IPS DF 4.7 (cell line): Measurements from ENCODE around the gene ADAM33.

ENCODE experiments used
- DNase-seq: peaks from one replicate; pipeline ENCODE4 v3.0.0-alpha.2; 2013; ENCODE audit warnings: low spot score; ENCODE audit errors: extremely low read depth

Gene ADAM33

DNA sequence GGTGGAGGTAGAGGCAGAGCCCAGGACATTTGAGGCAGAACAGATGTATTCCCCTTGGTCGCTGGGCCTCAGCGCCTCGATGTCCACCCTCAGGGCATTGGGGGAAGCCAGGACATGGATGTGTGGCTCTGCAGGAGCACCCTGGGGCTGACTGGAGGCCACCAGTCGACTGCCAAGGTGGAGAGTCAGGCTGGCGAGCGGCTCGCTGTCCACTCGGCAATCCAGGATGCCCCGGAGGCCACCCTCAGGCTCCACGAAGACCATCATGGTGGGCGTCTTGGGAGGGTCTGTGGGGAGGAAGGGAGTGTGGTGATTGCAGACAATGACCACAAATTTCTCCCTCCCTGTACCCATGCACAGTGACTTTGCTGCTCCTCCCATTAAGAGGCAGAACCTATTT lies 8.2 kb upstream of the ADAM33 start:
- no peak for DNase-seq

DNA sequence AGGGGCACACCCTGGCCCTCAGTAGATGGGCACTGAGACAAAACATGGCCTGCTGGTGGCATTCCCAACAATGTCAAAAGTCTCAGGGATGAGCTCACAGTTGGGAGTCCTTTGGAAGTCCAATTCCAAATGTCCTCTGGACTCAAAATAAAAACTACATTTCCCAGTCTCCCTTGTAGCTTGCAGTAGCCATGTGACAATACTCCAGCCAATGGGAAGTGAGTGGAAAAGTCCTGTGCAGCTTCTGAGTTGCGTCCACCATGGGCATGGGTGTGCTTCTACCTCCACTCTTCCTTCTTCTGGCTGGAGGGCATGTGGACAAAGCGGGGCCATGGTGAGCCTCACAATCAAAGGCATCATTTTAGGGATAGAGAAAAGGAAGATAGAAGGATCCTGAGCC lies 5.8 kb upstream of the ADAM33 start:
- no peak for DNase-seq

DNA sequence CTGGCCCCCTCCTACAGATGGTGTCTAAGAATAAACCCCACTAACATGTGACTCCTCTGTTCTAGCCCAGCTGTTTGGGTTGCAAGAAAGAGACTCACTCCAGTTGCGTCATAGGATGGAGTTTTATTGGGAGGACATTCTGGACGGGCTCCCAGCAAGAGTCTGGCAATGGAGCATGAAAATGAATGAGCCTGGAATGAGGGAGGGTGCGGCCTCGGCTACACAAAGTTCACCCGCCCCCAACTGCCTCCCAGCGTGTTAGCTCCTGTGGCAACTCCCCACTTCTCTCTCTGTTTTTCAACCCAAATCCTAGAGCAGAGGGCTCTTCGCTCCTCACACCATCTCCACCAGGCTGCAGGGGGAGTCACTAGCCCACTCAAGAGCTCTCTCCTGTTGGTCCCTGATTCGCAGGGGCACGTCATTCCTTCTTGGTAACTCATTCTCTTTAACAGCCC lies 5.1 kb upstream of the ADAM33 start:
- DNase-seq: no peak

DNA sequence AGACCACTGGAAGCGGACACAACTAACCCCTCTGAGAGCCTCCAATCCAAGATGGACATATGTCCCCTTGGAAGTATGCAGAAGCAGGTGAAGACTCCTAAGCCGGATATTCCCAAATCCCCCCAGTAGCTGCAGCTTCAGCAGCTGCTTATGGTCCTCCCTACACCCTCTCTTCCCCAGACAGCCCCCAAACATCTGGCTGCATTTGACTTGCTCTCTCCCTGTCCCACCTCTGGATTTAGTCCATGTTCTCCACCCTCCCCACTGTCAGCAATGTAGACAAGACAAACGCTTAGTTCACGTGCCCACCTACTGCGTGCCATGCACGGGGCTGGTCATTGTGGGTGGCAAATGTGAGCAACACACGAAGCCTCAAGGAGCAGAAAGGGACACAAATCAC lies 4.6 kb upstream of the ADAM33 start:
- DNase-seq: no peak

DNA sequence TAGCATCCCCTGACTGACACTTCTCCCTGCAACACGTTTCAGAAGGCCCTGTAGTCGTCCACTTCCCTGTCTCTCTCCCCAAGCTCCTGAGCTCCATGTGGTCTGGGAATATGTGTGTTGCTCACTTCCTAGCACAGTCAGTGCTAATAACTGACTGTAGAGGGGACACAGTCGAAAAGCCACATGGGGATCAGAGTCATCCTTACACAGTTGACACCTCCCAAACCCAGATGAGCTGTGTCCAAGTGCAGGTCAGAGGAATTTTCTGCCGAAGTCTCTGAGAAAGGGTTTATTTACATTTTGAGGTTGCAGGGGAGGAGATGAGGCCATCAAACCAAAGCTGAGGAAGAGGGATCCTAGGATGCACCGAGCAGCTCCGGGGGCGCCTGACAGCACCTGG lies 3.5 kb upstream of the ADAM33 start:
- no peak for DNase-seq

DNA sequence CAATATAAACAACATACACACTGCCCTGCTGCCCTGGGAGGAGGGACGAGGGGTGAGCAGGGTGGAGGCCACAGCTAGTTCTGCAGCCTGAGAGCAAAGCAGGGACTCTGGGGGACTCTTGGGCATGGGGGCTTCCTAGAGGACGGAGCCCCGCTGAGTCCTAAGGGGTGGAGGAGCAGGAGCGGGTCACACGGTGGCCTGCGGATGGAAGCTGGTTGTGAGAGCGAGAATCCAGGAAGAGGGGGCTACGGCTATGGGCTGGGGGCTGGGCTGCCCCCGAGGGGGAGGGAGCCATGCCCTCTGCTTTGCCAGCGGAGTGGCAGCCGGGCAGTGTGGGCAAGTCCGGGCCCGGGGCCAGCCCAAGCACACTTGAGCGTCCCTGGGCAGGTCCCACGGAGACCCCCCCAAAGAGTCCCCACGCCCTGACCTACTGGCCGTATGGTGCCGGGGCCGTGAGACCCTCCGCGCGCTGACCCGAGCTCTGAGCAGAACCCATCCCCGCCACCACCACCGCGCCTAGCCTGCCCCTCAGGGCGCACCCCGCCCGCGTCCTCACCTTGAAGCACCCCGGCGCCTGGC lies 369 bp downstream of the ADAM33 start:
- no peak for DNase-seq

DNA sequence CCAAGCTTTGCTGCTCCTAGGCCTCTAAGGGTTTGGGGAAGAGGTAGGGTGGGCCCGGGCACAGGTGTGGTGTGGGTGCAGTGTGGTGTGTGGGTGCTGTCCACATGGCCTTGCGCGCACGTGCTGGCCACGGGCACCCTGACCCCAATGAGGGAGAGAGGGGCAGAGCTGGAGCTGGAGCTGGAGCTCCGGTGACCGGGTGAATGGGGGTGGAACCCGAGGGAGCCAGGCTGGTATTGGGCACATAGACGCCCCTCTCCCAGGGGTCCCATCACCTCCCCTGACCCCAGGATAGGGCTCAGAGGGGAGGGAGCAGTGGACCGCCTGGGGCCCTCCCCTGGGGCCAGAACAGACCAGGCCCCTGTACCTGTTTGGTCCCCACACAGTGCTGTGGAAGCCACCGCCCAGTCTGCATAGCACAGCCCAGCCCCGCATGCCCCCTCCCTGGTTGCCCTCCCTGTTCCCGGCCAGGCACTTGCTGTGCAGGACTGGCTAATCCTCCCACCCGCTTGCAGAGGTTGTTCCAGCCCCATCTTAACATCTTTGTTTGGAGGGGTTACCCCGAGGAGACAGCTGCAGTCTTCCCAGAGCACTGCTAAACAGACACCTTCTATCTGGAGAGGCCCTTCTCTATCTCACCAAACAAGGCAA lies 984 bp downstream of the ADAM33 start:
- no peak for DNase-seq

DNA sequence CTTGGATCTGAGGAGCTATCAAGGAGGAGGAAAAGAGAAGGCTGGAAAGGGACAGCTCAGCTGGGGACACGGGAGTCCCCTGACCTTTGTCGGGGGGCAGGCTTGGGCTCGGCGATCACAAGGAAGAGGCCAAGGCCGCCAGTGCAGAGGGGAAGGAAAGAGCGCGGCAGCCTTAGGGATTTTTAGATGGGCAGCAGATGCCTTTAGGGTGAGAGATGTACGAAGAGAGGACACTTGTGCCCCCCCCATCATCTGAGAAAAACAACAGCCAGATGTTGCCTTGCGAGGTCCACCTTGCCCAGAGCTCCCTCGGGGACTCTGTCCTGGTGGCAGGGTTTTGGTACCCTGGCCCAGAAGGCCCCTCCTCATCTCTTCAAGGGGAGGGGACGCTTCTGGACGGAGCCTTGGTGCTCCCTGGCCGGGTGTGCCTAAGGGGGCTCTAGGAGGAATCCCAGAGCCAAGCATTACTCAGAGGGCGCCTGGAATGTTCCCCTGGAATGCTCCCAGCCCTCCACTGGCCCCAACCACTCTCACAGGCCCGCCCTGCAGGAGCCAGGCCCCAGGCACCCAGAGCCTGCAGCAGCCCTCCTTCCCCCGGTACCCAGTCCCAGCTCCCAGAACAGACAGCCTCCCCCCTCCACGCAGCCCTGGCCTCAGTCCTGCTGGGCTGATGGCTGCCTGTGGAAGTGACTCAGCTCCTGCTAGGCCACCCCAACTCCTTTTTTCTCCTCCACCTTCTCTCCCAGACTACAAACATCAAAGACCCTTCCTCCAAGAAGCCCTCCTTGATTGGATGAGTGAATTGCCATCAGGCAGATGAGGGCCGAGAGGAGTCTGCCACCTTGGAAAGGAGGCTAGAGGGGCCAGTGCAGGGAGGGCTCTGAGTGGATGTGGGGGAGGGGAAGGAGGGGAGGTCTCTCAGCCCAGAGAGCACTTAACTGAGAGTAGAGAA lies 1.8 kb downstream of the ADAM33 start:
- DNase-seq: no peak

DNA sequence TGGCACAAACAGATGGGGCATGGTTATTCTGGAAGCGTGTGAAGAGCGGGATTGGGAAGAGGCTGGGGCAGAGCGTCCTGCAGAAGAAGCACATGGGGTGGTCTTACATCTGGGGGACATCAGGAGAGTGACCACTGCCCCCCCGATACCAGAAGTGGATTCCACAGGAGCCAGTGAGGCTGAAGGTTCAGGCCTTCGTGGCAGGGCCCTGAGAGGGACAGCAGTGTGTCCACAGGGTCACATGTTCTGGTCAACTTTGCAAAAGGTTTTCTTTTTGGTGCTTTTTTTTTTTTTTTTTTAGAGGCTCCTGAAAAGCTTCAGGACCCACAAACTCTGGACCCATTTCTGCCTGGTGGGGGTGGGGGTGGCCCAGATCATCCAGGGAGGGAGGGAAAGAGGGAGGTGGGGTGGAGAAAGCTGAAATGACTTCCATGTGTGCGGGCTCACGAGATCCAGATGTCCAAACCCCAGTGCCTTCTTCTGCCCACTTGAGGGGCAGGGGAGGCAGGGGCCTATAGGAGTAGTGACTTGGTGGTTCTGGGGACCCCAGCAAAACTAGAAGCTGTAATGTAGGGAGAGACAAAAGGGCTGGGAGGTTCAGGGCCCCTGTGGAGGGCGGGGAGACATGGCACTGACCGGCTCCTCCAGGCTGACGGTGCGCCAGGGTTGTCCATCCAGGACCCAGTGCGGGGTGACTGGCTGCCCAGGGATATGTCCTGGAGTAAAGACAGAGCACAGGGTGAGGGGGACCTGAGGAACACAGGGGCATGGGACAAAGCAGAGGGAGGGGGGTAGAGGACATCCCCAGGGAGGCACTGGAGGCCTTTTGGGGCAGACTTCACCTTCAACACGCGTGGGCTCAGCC lies 2.7 kb downstream of the ADAM33 start:
- DNase-seq: no peak

DNA sequence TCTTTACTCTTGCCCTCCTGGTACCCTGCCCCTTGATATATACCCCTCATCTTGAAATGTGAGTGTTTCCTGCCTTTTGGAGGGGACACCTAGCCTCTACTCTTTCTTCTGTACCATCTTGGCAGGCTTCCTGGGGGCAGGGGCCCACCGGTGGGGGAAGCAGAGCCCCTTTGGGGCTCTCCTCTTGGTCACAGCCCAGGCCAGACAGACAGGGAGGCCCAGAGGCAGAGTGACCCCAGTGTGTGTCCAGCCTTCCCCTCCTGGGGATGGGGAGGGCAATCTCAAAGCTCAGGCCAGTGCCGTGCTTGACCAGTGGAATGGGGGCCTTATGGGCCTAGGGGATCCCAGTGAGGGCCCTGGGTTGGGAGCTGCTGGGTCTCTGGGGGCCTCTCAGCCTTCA lies 3.6 kb downstream of the ADAM33 start:
- no peak for DNase-seq

DNA sequence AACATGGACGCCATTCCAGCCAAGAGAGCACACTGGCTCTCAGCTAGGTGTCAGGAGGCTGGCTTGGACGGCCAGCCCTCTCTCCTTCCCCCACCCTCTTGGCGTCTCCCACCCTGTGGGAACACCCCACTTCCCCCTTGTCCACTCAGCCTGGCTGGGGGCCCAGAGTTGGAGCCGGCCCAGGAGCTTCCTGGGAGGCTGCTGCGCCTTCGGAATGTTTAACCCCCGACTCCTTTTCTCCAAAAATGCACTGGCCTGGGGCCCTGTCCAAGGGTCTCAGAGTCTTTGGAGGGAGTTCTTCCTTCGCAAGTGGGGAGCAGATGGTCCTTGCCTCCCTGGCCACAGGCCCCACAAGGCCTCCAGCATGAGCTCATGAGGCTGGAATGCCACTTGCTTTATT lies 4.1 kb downstream of the ADAM33 start:
- DNase-seq: no peak

DNA sequence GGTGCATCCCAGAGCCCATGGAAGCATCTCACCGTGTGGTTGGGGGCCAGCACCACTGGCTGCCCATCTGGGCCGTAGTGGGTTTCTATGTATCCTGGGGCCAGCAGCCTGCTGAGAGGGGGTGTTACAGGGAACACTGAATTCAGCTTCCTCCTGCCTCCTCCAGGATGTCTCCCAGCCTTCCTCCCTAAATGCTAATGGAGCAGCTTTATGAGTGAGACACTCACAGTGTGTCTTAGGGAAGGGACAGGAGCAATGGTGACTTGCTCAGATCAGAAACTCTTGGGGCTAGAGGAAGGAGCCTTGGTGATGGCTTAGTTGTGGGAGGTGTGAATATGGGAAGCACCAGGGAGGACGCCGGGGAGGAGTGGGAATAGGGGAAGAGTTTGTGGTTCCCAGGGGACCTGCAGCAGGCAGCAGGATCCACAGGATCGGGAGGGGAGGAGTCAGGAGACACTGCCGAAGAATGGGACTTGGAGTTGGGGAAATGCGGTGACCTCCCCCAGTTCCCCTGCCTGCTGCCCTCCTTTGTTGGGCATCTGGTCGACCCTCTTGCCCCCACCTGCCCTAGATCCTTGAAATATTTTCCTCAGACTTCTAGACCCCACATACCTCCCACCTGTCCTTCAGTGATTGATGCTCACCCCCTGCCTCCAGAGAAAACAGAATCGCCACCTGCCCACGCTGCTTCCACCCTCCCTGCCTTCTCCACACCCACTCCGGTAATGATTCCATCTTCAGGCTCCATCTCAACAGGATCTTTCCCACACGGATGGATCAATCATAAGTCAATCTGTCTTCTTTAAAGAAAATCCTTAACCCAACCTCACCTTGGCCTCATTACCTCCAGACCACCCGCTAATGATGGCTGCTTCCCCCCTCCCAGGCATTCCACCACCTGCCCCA lies 6.6 kb downstream of the ADAM33 start:
- no peak for DNase-seq

DNA sequence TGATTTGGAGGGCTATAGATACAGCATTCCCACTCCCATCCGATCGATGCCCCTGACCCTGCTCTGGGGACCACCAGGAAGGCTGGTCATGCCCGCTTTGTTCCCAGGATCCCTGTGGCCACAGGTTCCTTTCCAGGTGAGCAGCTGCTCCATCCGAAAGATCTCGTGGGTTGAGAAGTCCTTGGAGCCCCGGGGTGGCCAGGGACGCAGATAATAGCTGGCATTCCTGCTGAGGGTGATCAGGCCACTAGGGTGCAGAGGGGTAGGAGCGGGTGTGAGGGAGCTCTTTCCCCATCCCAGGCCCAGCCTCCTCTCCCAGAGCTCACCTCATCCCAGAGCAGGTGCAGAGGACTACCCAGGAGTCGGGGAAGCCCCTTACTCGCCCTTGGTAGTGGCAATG lies 7.4 kb downstream of the ADAM33 start:
- no peak for DNase-seq

DNA sequence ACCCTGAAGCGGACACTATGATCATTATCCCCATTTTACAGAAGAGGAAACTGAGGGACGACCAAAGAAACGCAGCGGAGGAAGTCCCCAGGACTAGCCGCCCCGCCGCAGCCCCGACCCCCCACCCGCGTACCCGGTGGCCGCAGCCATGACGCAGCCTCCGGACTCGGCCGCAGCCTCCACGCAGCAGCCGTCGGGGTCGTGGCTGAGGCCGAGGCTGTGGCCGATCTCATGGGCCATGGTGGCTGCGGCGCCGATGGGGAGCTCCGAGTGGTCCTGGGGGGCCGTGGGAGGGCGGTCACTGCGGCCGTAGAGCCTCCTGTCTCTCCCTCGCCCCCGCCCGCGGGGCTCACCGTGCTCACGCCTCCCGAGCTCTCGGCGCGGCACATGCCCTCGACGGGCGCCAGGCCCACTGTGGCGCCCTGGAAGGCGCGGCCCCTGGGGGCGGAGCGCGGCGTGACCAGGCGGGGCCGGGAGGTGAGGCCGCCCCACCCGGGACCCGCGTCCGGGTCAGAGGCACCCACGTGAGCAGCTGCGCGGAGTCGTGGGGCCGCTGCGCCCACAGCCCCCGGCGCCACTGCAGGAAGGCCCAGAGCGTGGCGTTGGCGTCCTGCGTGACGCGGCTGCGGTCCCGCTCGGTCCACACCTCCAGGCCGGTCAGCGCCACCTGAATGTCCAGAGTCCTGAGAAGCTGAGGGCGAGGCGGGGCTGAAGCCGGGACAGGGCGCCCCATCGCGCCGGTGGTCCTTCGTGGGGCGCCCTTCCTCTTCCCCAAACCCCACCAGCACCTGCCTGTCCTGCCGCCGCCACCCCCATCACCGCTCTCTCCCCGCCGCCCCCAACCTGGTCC lies 8.4 kb downstream of the ADAM33 start:
- DNase-seq: no peak

DNA sequence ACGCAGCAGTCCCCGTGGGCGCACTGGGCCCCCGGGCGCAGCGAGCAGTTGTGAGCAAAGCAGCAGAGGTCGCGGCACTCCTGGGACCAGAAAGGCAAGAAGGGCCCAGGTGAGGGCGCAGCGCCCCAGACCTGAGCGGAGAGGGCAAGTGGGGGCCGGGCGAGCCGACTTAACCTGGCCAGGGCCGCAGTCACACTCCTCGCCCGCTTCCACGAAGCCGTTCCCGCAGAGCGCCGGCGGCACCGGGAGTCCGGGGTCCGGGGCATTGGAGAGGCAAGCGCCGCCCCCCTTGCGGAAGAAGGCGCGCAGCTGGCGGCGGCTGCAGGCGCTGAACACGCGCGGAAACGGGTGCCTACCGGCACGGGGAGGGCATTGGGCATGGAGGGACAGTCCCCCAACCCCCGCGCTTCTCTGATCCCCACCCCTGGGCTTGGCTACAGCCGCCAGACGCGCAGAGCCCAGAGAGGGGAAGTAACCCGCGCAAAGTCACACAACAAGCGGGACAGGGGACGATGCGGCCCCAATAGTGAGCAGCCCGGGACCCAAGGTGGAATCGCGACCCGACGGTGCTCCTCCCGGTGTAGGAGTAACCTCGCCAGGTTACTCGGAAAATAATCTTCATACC lies 9.2 kb downstream of the ADAM33 start:
- DNase-seq: no peak

DNA sequence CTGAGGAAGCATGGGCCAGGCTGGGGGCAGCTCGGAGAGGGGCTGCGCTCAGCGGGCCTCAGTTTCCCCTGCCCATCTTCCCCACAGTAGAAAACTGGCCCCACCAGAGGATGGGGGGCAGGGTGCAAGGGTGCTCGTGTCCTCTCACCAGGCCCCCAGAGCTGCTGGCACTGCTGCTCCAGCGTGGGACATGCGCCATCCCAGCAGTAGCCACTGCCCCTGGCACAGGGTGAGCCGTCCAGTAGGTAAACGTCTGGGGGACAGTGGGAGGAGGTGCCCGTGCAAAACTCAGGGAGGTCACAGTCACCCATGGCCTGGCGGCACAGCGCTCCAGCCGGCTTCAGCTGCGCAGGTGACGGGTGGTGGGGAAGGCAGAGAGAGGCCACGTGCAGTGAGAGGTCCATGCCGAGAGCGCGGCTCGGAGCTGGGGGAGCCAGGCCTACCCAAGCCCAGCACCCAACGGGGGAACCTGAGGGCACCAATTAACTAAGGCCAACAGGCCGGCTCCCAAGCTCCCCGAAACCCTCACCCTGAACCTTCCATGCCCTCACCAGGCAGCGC lies 9.7 kb downstream of the ADAM33 start:
- no peak for DNase-seq

DNA sequence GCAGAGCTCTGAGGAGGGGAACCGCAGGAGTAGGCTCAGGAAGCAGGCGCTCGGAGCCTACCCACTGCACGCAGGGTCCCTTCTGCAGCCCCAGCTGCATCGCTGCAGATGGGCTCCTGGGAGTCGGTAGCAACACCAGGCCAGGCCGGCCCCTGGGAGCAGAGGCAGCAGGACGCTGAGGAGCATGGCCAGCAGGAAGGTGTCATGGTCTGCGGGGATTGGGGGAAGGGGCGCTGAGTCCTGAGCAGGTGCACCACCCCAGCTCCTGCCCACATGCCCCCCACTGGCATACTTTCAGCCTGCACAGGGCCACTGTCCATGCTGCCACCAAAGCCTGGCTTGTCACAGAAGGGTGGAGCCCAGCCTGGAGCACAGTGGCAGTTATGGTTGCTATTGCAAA lies 10.9 kb downstream of the ADAM33 start:
- DNase-seq: no peak

DNA sequence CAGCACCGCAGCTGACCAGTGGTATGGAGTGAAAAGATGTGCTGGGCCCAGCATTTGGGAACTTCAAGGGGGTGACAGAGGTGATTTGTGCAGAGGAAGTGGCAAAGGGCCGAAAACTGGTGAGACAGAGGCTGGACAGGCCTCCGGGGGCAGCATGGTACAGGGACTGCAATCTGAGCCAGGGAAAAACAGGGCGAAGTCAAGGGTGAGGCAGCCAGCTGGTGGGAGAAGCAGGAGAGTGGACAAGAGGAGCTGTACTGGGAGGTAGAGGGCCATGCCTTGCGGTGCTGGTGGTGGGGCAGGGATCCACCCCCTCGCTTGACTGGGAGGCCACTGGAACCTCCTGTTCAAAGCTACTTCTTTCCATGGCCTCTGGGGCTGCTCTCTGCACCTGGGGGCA lies 11.3 kb downstream of the ADAM33 start:
- no peak for DNase-seq
